ENCODE data around the gene RIN1. TPM values are rescaled to one million over a fixed set of nuclear protein-coding genes. Genes with fewer than 3 reads are reported as not detected.
A peak's percentile ranks its signal among the peaks of the same experiment; 100 is the strongest.
"Not testable (repeated sequence)": the region's sequence is repeated elsewhere in the genome, so short reads cannot be mapped to it uniquely, and the experiment has no call there.

RIN1 gene
- 1 to 10 TPM in 3 of 6 experiments, under 1 TPM in 3; 0.46 to 1.8 (median 0.94) TPM for total RNA-seq
- long read RNA-seq, result 0 reads

GRCh38 chr11:66336234-66337102, at the start of gene RIN1:
TSS of gene RIN1 (minus strand) at chr11:66336434. CDS start at chr11:66336402, 32 bp downstream.
- WGBS (ENCODE audit: insufficient coverage, low coverage, low lambda C conversion rate, missing lambda C conversion rate), result 3% methylated on average over 9 of the region's 22 CpGs

GRCh38 chr11:66384316-66384715, 48.1 kb upstream of the RIN1 start:
- H3K4me3 ChIP-seq, ATAC-seq, H3K9me3 ChIP-seq, H3K36me3 ChIP-seq, DNase-seq, H3K27me3 ChIP-seq, H3K4me1 ChIP-seq, H3K27ac ChIP-seq: not testable (repeated sequence)
- intact Hi-C loops (cut with DNase I), result loop anchor here in 1 of 2 donors (10.0 kb wide), 1 partner anchor 90 kb away; the partner anchor contains the start of gene TMEM151A
- 68% methylated on average over 9 of the region's 13 CpGs for WGBS (ENCODE audit: insufficient coverage, low coverage, low lambda C conversion rate, missing lambda C conversion rate)

More at GRCh38 chr11:66336234-66337102, at the start of gene RIN1:
- Histone ChIP-seq H3K36me3 (peaks cover 0 to 23% (median 4%) of the 10 kb centered on the region in 4 donors), H3K4me1 (peaks cover 0 to 9% (median 2%) of the 10 kb centered on the region in 4 donors), H3K9me3 (no peaks in the 10 kb centered on the region), H3K4me3 (peak within 1 kb of the TSS; percentile 28 to 48 (median 45)), H3K27me3 (no peaks in the 10 kb centered on the region), H3K27ac (peak within 1 kb of the TSS in 2 of 3 donors; percentile 13 to 60)
- ATAC-seq (peak; percentile 61 to 85 (median 70)), DNase-seq (peak in 2 of 3 donors; percentile 56 to 70)
- intact Hi-C loops (cut with DNase I), result no loop called here
- TF ChIP-seq CTCF (IDR thresholded peaks at IDR 0.05) (peak; percentile 36 to 56 (median 42)), POLR2A (IDR thresholded peaks at IDR 0.05) (no peak)

GRCh38 chr11:66380264-66380663, 44.0 kb upstream of the RIN1 start:
- intact Hi-C loops (cut with DNase I), result loop anchor here in 1 of 2 donors (10.0 kb wide), 1 partner anchor 85 kb away; the partner anchor contains the start of gene TMEM151A
- not testable (repeated sequence) for ATAC-seq, H3K27ac ChIP-seq, DNase-seq, H3K4me3 ChIP-seq, H3K9me3 ChIP-seq, H3K36me3 ChIP-seq, H3K4me1 ChIP-seq, H3K27me3 ChIP-seq
- WGBS (ENCODE audit: insufficient coverage, low coverage, low lambda C conversion rate, missing lambda C conversion rate), result 19% methylated on average over 7 of the region's 7 CpGs

- 65% methylated on average over 7 of the region's 9 CpGs for WGBS (ENCODE audit: insufficient coverage, low coverage, low lambda C conversion rate, missing lambda C conversion rate)
- ATAC-seq; H3K9me3 ChIP-seq; intact Hi-C loops (cut with DNase I); H3K4me3 ChIP-seq; DNase-seq; H3K36me3 ChIP-seq; H3K27ac ChIP-seq; H3K4me1 ChIP-seq; H3K27me3 ChIP-seq: not testable (repeated sequence)
Measured at GRCh38 chr11:66373690-66374287, 37.6 kb upstream of the RIN1 start.

- H3K9me3 ChIP-seq, result no peaks in the 10 kb centered on the region
- no peak for DNase-seq
- TF ChIP-seq POLR2A (IDR thresholded peaks at IDR 0.05) (no peak), CTCF (IDR thresholded peaks at IDR 0.05) (no peak)
- no peaks in the 10 kb centered on the region for H3K36me3 ChIP-seq
- WGBS (ENCODE audit: insufficient coverage, low coverage, low lambda C conversion rate, missing lambda C conversion rate), result 81% methylated on average over 5 of the region's 5 CpGs
- no peak for ATAC-seq
- no peak overlapping the region for H3K27ac ChIP-seq
- H3K27me3 ChIP-seq, result no peaks in the 10 kb centered on the region
- no peaks in the 10 kb centered on the region for H3K4me1 ChIP-seq
- intact Hi-C loops (cut with DNase I), result no loop called here
- H3K4me3 ChIP-seq, result no peak overlapping the region
Measured at GRCh38 chr11:66373265-66373664, 37.0 kb upstream of the RIN1 start.
